ENCODE data around the gene CACNA1I.

The CACNA1I gene

DNA sequence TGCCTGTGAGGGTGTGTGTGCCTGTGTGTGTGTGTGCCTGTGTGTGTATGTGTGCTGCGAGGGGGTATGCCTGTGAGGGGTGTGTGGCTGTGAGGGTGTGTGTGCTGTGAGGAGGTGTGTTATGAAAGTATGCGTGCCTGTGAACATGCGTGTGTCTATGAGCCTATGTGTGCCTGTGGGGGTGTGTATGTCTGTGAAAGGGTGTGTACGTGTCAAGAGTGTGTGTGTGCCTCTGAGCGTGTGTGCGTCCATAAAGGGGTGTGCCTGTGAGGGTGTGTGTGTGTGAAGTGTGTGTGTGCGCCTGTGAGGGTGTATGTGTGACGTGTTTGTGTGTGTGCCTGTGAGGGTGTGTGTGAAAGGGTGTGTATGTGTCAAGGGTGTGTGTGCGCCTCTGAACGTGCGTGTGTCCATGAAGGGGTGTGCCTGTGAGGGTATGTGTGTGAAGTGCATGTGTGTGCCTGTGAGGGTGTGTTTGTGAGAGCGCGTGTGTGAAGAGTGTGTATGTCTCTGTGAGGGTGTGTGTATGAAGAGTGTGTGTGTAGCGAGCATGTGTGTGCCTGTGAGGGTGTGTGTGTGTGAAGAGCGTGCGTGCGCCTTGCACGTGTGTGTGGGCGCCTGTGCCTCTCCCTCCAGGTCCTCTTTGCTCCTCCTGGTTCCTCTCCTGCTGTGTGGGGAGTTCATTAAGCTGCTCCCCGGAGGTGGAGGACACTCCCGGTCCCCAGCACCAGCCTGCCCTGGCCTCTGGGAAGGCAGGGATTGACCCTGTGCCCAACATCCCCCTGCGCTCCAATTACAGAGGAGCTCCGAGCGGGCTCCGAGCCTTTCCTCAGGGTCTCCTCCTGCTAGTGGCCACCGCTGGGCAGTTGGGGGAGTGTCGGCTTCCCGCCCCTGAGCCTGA is 53.3 kb downstream of the CACNA1I start:
- DNase-seq (ENCODE audit: low read depth in 3 of 3), result no peak

DNA sequence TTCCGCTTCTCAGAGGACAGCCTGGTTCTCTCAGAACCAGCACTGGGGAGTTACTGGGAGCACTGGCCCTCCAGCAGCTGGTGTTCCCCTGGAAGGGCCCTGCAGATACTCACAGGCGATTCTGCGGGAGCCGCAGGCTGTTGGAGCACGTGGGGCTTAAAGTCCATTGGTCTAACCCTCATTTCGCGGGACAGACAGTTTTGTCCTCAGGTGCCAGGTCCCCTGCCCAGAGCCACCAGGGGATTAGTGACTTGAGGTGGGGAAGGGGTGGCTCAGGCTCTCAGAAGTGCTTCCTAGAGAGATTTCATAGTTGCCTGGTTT is 53.9 kb downstream of the CACNA1I start:
- no peak for DNase-seq (ENCODE audit: low read depth in 3 of 3)

DNA sequence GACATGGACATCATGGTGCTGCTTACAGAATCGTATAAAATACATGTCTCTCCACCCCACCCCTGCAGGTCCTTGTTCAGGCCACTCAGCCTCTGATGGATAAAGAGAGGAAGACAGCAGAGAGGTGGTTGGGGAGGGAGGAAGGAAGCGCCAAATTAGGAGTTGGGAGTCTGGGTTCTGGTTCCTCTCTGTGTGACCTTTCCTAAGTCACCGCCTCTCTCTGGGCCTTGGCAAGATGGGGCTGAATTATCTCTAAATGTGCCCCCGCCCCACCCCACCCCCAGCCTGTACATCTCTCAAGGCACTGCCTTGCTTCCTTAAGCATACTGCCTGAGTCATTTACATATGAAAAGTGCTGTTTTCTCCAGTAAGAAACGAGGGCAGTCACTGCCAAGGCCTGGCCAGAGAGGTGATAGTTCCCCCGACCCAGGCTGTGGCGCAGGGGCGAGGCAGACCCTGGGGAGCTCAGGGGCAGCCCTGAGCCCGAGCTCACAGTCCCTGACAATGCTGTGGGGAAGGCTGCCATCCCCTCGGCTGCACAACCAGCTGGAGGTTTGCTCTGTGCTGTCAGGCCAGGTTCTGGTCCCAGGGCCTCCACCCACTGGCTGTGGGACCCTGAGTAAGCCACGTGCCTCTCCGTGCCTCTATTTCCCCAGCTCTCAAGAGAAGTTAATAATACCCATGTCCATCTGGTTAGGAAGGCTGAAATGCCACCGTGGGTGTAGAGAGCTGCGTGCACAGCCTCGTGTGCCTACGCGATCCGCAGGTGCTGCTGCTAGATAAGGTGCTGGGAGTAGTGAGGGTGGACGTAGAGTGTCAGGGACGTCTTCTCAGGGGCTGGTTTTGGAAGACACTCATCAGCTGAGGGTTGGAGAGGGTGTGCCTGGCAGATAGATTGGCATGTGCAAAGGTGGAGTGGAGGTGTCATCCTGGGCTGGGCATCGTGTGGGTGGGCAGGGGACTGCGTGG is 55.3 kb downstream of the CACNA1I start:
- DNase-seq (ENCODE audit: low read depth in 3 of 3), result no peak

DNA sequence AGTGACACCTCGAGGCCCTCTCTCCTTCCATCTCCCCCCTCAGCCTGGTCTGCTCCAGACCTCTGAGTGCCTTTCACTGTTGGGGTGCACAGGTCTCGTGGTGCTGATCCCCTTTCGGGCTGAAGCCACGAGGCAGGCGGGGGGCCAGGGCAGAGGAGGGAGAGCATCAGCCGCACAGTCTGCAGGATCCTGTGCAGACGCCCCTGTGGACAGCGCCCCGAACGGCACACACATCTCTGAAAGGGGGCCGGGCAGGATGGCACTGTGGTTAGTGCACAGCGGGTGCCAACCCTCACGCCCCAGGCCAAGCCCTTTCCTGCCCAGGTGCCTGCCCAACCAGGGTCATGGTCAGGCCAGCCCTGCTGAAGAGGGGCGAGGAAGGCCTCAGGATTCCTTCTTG is 56.7 kb downstream of the CACNA1I start:
- DNase-seq (ENCODE audit: low read depth in 3 of 3), result no peak

DNA sequence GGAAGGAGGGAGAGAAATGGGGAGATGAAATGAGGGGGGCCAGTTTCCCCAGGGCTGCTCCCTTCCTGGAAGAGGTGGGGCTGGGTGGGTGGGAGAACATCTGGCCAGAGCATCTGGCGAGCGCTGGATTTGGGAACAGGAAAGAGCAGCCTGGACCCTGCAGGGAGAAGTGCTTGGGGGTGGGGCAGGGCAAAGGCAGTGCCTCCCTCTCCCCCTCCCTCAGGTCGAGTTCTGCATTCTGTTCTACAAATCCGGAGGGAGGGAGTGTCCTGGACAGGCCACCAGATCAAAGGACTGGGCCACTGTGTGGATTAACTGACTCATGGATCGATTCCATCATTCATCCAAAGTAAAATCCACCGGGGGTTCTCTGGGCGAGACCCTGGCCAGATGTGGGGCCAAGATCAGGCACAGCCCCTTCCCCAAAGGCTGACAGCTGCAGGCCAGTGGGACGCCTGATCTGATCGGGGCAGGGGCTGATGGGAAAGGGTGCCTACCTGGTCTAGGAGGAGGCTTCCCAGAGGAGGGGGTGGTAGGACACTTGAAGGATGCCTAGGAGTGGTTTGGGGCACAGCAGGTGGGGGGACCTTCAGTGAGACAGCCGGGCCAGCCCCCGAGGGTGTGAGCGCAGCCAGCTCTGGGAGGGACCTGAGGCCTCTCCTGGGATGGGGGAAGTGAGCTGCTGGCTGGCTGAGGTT is 57.5 kb downstream of the CACNA1I start:
- DNase-seq (ENCODE audit: low read depth in 3 of 3), result no peak

DNA sequence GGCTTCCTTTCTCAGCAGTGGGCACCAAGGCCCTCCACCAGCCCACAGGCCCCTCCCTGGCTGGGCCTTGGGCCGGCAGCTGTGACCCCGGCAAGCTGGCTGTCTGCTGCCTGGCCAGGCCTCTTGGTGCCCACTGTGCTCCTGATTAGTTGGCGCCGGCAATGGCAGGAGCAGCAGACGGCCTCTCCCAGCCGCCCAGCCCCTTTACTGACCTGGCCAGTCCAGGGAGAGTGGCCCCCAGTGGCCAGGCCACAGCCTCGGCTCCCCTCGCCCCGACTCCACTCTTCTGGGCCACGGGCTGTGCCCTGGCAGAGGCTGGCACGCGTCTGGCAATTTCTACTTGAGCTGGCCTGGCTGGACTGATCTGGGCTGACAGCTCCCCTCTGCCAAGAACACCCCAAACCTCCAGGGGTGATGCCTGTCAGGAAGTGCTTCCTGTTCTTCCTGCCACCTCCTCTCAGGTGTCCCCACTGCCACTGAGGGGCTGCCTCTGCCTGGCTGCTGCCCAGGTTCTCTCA is 58.1 kb downstream of the CACNA1I start:
- no peak for DNase-seq (ENCODE audit: low read depth in 3 of 3)

DNA sequence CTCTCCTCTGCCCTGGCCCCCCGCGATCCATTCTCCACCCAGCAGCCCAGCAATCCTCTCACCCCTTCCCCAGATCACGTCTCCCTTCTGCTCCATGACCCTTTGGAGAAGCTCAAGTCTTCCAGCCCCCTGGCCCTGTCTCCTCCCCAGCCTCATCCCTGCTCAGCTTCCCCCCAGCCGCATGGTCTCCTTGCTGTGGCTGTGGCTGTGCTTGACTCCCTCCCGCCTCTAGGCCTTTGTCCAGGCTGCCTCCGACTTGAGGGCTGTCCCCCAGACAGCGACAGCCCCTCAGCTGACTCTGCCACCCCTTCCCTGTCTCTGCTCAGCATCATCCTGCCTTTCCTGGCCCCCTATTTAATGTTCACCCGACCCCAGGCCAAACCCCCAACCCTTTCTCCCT is 59.3 kb downstream of the CACNA1I start:
- no peak for DNase-seq (ENCODE audit: low read depth in 3 of 3)

DNA sequence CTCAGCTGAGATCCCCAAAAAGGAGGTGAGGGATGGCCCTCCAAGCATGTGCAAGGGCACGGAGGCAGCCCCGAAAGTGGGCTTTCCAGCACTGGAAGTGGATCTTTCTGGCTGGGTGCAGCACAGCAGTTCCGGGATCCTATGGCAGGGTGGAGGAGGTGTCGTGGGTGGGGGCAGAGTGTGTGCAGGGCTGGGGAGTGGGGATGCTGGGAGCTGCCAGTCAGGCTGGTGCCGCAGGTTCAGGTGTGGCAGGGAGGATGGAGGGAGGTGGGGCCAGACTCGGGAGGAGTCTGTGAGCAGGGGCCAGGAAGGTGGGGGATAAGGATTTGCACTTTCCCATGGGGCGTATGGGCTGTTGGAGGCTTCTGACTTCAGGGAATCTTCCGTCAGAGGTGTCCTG is 60.2 kb downstream of the CACNA1I start:
- DNase-seq (ENCODE audit: low read depth in 3 of 3), result no peak

DNA sequence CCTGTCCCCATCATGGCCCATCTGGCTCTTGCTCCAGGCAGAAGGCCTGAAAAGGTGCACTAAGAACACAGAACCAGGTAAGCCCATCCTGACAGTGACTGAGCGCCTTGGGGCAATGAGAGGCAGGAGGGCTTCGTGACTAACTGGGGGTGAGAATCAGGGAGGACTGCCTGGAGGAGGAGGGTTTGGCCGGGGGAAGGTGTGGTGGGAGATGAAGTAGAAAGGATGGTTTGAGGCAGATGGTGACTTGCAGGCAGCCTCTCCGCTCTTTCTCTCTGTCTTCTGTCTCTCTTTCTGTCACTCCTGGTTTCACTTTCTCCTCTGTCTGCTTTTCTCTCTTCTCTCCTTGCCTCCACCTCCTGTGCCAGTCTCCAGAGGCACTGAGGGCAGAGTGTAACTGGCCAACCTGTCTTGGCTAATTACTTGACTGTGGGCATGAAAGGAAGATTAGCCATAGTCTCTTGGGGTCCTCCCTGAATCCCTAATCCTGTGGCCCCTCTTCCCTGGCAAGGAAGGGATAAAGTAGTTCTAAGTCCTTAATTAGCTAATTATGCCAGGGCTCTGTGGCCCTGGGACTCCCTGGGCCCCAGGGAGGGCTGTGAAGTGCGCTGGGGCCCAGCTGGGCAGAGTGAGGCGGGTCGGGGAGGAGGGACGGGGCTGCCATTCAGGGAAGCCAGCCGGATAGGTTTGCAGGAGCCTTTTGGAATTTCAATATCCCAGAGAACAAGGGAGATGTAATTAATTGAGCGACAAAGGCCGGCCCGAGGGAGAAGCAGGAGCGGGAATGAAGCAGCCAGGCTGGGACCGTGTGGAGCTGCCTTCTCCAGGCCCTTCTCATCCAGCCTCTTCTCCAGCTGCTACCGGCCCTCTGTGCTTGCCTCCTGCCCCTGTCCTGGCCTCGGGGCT is 61.1 kb downstream of the CACNA1I start:
- no peak for DNase-seq (ENCODE audit: low read depth in 3 of 3)

DNA sequence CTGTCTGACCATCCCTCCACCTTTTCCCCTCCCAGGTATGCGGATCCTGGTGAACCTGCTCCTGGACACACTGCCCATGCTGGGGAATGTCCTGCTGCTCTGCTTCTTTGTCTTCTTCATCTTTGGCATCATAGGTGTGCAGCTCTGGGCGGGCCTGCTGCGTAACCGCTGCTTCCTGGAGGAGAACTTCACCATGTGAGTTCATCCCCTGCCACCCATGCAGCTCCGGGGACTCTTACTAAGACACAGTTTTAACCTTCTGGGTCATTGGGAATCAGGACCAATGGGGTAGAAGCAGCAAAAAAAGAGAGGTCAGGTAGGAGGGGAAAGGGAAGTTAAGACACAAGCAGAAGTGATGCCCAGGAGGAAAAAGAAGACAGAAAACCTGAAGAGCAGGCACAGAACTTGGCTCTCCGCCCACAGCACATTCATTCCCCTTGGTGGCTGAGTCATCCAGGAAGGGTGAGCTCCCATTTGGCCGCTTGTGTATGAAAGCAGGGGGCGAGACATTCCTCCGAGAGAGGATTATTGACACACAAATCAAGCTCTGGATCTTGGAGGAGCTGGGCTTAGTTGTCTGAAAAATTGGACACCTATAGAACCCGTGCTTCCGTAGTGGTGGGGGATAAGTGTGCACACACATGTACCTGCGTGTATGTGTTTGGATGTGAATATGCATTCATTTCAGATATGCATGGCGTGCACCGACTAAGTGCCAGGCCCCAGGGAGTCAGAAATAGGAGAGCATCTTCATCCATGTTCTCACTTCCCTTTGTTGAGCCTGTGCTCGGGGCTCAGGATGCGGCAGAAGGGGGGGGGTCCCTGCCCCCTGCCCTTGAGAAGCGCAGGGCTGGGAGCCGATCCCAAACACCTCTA is 64.2 kb downstream of the CACNA1I start:
- no peak for DNase-seq (ENCODE audit: low read depth in 3 of 3)

DNA sequence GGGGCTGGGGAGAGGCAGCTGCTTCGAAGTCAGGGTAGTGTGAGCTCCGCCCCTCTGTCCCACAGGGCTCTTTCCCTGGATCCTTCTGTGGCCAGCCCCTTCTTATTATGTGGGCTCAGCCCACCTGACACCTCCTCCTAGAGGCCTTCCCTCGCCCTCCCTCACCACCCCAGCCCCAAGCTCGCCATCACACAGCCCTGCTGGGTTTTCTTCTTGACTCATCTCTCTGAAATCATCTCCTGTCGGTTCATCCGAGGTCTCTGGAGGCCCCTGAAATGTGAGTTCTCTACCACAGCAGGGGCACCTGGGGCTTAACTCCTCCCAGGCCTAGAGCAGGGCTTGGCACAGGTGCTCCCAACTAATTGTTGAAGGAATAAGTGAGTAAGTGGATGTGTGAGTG is 65.2 kb downstream of the CACNA1I start:
- no peak for DNase-seq (ENCODE audit: low read depth in 3 of 3)

DNA sequence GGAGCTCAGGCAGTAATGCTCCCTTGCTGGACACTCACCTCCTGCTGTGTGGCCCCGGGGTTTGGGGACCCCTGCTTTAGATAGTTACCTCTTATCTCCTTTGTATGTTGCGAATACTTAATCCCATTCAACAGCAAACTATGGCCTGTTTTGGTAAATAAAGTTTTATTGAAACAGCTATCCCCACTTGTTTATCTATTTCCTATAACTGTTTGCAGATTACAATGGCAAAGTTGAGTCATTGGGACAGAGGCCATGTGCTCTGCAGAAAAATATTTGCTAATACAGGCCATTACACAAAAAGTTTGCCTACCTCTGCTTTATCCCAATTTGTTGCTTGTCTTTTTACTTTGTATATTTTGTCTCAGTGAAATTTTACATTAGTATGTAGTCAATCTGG is 68.4 kb downstream of the CACNA1I start:
- DNase-seq (ENCODE audit: low read depth in 3 of 3), result no peak

DNA sequence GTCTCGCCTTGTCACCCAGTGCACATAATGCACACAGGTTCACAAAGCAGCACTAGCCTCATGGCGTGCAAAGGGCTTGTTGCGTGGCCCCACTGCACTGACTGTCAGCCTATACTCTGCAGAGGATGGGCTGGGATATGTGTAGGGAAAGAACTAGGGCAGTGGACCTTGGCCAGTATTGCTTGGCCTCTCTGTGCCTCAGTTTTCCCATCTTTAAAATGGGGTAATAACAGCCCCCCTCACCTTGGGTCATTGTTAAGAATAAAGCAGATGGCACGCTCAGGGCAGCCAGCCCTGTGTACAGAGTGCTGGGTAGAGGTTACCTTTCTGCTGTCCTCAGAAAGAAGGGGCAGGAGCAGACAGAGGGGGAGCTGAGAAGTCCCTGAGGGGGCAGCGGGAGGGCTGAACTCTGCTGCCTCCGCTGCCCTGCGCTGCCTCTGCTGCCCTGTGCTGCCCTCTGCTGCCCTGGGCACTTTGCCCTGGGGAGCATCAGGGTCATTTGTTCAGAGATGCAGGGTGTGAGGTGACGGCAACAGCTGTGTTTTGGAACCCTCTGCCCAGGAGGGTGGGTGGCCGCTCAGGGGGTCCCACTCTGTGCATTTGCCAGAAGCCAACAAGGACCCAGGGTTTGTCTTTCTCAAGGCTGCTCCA is 71.2 kb downstream of the CACNA1I start:
- DNase-seq (ENCODE audit: low read depth in 3 of 3), result no peak

DNA sequence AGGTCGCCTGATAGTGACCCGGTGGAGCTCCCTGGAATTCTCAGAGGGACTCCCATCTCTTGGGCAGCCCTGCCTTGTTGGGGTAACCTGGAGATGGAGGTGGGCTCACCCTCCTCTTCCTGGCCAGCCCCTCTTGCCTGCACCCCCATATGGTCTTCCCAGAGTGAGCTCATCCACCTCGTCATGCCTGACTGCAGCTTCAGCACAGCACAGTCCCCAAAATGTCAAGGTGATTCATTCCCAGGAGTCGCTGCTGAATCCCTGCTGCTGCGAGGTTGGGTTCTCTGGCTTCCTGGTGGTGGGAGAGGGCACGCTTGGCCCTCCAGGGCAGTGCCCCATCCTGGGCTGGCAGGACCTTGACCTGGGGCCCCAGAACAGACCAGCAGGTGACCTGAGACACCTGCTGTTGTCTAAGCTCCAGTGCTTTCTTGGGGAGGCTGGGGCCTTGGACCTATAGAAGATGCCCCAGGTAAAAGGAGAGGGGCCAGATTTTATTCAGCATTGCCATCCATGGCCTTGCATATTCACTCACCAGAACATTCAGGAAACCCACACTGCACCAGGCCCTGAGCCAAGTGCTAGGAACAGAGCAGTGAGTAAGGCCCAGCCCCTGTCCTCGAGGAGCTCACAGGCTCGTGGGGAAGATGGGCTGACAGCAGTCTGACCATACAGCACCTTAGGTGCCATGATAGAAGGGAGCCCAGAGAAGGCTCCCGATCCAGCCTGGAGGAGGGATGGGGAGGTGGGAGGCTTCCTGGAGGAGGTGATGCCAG is 72.9 kb downstream of the CACNA1I start:
- no peak for DNase-seq (ENCODE audit: low read depth in 3 of 3)

DNA sequence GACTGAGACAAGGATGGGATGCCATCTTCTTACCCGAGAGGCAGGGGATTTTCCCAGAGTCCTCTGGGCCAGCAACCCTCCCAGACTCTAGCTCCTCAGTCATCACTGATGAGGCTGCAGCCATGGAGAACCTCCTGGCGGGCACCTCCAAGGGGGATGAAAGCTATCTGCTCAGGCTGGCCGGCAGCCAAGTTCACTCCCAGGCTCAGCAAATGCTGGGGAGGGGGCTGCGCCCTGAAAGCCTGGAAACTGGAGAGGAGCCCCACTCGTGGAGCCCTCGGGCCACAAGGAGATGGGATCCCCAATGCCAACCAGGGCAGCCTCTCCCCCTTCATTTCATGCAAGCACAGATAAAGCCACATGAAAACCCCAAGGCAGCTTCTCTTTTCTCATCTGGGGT is 75.0 kb downstream of the CACNA1I start:
- DNase-seq (ENCODE audit: low read depth in 3 of 3), result no peak

DNA sequence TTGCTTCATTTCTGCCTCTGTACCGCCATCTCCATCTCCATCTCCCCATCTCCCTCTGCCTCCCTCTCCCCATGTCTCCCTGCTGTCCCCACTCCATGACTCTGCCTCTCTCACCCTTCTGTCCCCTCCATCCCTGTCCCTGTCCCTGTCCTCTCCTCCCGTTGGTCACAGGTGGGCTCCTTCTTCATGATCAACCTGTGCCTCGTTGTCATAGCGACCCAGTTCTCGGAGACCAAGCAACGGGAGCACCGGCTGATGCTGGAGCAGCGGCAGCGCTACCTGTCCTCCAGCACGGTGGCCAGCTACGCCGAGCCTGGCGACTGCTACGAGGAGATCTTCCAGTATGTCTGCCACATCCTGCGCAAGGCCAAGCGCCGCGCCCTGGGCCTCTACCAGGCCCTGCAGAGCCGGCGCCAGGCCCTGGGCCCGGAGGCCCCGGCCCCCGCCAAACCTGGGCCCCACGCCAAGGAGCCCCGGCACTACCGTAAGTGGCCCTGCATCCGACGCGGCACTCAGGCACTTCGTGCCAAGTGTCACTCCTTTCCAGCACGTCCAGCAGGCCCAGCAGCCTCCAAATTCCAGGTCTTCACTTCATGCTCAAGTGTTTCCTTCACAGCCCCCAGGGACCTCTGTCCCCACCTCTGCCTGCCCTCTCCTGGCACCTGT is 76.0 kb downstream of the CACNA1I start:
- DNase-seq (ENCODE audit: low read depth in 3 of 3), result no peak

DNA sequence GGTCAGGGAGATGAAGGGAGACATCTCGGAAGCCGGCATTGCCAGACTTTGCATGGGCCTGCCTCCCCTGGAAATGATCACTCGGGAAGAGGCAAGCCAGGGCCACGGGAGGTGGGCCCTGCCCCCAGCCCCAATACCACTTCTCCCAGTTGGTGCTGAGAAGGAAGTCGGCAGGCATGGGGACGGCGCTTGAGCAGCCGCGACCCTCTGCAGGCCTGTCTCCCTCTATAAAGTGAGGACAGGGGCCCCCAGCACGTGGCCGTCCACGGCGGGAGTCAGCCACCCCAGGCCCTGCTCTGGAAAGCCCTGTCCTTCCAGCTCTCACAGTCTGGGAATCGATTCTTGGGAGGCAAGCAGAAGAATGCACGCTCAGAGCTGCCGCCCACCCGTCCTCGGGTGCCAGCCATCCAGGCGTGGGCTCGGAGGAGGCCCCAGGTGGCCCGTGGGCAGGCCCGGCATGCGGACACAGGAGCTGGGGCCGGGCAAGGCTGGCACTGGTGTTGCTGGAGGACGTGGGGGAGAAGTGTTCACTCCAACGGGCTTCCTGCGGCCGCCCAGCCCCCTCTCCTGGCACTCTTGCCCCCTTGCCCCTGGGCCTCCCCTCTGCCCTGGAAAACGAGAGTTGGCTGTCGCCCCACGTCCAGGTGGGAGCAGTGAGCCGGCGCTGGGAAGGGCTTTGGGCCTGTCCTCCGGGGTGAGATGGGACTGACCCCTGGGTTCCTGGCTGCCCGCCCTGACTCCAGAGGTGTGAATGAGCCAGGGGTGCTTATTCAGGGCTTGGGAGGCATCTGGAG is 77.5 kb downstream of the CACNA1I start:
- DNase-seq (ENCODE audit: low read depth in 3 of 3), result no peak
